ENCODE measurements around the gene CUL9.

The CUL9 gene

GRCh38 chr6:43220439-43220951, 38.5 kb downstream of the CUL9 start:
- DNase-seq (ENCODE audit: extremely low read depth, low read depth): no peak
- TF ChIP-seq, protein P1, sequence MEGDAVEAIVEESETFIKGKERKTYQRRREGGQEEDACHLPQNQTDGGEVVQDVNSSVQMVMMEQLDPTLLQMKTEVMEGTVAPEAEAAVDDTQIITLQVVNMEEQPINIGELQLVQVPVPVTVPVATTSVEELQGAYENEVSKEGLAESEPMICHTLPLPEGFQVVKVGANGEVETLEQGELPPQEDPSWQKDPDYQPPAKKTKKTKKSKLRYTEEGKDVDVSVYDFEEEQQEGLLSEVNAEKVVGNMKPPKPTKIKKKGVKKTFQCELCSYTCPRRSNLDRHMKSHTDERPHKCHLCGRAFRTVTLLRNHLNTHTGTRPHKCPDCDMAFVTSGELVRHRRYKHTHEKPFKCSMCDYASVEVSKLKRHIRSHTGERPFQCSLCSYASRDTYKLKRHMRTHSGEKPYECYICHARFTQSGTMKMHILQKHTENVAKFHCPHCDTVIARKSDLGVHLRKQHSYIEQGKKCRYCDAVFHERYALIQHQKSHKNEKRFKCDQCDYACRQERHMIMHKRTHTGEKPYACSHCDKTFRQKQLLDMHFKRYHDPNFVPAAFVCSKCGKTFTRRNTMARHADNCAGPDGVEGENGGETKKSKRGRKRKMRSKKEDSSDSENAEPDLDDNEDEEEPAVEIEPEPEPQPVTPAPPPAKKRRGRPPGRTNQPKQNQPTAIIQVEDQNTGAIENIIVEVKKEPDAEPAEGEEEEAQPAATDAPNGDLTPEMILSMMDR (IDR thresholded peaks at IDR 0.05; ENCODE audit: low read depth, low read length): no peak

GRCh38 chr6:43221046-43221972, 39.3 kb downstream of the CUL9 start:
- DNase-seq (ENCODE audit: extremely low read depth, low read depth): no peak
- TF ChIP-seq, protein P1 (IDR thresholded peaks at IDR 0.05; ENCODE audit: low read depth, low read length): no peak

DNA sequence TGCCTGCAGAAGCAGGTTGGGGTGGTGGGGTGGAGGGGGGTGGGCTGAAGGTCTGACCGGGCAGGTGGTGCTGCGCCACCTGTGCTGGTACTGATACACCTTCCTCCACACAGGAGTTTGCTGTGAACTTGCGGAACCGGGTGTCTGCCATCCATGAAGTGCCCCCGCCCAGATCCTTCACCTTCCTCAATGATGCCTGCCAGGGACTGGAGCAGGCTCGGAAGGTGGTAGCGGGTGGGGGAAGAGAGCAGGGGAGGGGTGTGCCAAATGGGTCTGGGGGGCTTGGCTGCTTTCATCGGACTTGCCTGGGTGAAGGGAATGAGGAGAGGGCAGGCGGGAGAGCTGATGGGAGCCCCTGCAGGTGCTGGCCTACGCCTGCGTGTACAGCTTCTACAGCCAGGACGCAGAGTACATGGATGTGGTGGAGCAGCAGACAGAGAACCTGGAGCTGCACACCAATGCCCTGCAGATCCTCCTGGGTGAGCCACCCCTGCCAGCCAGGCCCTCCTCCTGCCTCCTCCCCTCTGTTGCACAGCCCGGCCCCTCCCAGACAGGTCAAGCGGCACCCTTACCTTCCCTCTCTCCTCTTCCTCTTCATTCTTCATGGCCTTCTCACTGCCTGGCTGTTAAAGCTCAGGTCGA, 40.5 kb downstream of the CUL9 start:
- TF ChIP-seq, protein P1 (IDR thresholded peaks at IDR 0.05; ENCODE audit: low read depth, low read length): no peak
- no peak for DNase-seq (ENCODE audit: extremely low read depth, low read depth)

GRCh38 chr6:43223175-43223574, 41.2 kb downstream of the CUL9 start:
- TF ChIP-seq, protein P1 (IDR thresholded peaks at IDR 0.05; ENCODE audit: low read depth, low read length): no peak
- no peak for DNase-seq (ENCODE audit: extremely low read depth, low read depth)

DNA sequence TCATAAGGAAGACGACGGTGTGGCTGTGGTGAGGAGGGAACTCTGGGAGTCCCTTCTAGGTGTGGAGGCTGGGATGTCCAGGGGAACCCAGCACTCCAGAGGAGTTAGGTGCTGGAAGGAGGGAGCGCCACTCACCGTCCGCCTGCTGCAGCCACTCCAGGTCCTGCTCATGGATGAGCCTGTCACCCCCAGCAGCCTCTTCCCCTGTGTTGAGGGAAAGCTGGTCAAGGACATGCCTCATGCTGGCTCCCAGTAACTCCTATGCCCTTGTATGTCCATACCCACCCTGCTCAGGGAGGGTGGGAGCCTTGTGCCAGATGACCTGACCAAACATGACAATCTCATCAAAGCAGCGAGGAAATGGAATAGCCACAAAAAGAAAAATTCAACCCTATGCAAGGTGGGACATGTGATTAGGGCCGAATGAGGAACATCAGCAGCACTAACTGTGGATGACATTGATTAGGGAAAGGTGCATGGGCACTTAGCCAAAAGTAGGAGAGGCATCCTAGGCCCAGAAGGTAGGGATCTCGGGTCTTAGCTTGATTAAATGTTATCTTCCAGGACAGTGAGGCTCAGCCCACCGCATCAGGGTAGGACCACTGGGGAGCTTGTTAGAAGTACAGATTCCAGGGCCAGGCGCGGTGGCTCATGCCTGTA, 44.3 kb downstream of the CUL9 start:
- DNase-seq (ENCODE audit: extremely low read depth, low read depth): no peak
- TF ChIP-seq, protein P1 (IDR thresholded peaks at IDR 0.05; ENCODE audit: low read depth, low read length): no peak

- TF ChIP-seq, protein P1 (IDR thresholded peaks at IDR 0.05; ENCODE audit: low read depth, low read length): peak; percentile 43
- DNase-seq (ENCODE audit: extremely low read depth, low read depth): peak; percentile 23
Measured at GRCh38 chr6:43228951-43229802, 47.2 kb downstream of the CUL9 start, which contains the start of gene DNPH1. DNPH1 (minus strand) TSS chr6:43229481; CDS start chr6:43229456, 25 bp downstream.

Measured in AG09319 (cell line).